ENCODE measurements around the gene MYG1.

GRCh38 chr12:53295070-53295890 is 4.2 kb upstream of the MYG1 start, which contains the start of gene PFDN5:
- TF ChIP-seq CTCF (IDR thresholded peaks at IDR 0.05 in 8 of 11, conservative IDR thresholded peaks at IDR 0.05 in 3 of 11) (peak in 9 of 11 experiments; percentile 3 to 71 (median 42)), POLR2A (IDR thresholded peaks at IDR 0.05) (peak in 1 of 3 donors; percentile 59)

Data from spleen (tissue), 7 donors.